Measurements from ENCODE around the gene SLC35F2.

DNA sequence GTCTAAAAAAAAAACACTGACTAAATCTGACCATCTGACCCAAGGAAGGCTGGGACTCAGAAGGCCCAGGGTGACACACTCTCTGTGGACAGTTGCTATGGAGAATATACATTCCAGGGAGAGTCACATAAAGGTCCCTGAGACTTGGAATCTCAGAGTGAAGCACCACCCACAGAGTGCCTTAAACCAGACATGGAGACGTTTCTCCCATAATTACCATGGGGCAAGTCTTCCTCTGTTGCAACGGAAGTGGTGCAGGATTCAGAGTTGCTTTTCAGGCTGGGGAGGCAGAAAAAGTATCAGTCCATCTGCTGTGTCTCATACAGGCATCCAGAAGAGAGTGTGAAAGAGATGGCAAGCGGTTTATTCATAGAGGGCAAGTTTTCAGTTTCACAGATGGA lies 88.0 kb downstream of the SLC35F2 start:
- TF ChIP-seq, protein P1, sequence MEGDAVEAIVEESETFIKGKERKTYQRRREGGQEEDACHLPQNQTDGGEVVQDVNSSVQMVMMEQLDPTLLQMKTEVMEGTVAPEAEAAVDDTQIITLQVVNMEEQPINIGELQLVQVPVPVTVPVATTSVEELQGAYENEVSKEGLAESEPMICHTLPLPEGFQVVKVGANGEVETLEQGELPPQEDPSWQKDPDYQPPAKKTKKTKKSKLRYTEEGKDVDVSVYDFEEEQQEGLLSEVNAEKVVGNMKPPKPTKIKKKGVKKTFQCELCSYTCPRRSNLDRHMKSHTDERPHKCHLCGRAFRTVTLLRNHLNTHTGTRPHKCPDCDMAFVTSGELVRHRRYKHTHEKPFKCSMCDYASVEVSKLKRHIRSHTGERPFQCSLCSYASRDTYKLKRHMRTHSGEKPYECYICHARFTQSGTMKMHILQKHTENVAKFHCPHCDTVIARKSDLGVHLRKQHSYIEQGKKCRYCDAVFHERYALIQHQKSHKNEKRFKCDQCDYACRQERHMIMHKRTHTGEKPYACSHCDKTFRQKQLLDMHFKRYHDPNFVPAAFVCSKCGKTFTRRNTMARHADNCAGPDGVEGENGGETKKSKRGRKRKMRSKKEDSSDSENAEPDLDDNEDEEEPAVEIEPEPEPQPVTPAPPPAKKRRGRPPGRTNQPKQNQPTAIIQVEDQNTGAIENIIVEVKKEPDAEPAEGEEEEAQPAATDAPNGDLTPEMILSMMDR (IDR thresholded peaks at IDR 0.05 in 8 of 11, conservative IDR thresholded peaks at IDR 0.05 in 3 of 11) = no peak
- TF ChIP-seq POLR2AphosphoS5 (IDR thresholded peaks at IDR 0.05) = no peak
